Bronchial epithelial cell (primary cell): ENCODE measurements around the gene GPALPP1. TPM values are rescaled to one million over a fixed set of nuclear protein-coding genes. Genes with fewer than 3 reads are reported as not detected.

Experiments
- DNase-seq: peaks from one replicate; pipeline ENCODE4 v3.0.0-alpha.2; 2010; ENCODE audit warnings: low read depth
- FAIRE-seq: peaks from 2 replicates; lab custom pipeline; 2011; peaks lifted over from hg19 to GRCh38; lab: Jason Lieb, UNC
- H3K27me3 ChIP-seq: 2 replicates; pipeline ENCODE4 v1.5.1; 2011; ENCODE audit warnings: low read length; ENCODE audit not compliant: control insufficient read depth, insufficient read depth
- H3K36me3 ChIP-seq: 2 replicates; pipeline ENCODE4 v1.5.1; 2011; ENCODE audit warnings: low read length; ENCODE audit not compliant: control insufficient read depth, insufficient read depth
- H3K4me3 ChIP-seq: 2 replicates; pipeline ENCODE4 v1.5.1; 2011; ENCODE audit warnings: mild to moderate bottlenecking, low read depth, low read length, control low read depth
- total RNA-seq: library from RNA; depleted of rRNA; stranded (reverse); fragments of >200 nt; gene quantifications from 2 replicates; pipeline ENCODE4 v1.2.1, GENCODE V29; 2014
- TF ChIP-seq, protein P1 (sequence below): IDR thresholded peaks from 2 replicates; pipeline ENCODE4 v1.5.1; 2011; ENCODE audit warnings: mild to moderate bottlenecking, moderate library complexity, low read length, control low read depth, inconsistent platforms; ENCODE audit not compliant: insufficient read depth, severe bottlenecking

GPALPP1 gene
- total RNA-seq, 1 donor from 2014 or later: 16.1 TPM

DNA sequence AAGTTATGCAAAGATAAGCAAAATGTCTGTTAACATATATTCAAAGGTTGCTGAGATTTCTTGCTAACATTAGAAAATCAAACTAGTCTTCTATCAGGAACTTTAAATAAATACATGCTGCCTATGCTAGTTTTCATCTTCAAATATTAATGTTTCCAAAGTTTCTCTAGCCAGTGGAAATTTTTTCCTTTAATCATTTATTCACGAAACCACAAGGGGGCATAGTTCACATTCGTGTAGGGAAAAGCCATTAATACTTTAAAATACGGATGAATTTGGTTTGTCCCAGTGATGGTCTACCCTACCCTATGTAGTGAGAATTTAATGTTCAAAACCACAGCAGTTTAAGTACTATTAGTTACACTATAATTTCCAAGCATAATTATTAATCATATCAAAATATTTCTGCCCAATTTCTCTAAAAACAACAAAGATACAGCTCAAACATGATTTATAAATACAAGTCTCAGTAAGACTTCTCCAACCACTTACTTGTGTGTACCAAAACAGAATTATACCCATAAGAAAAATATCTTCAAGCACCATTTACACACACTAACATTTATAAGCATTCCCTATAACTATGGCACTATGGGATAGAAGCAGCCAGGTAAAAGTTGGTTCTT is 16.3 kb upstream of the GPALPP1 start:
- FAIRE-seq (no peak), DNase-seq (peak; percentile 30)
- TF ChIP-seq, protein P1, sequence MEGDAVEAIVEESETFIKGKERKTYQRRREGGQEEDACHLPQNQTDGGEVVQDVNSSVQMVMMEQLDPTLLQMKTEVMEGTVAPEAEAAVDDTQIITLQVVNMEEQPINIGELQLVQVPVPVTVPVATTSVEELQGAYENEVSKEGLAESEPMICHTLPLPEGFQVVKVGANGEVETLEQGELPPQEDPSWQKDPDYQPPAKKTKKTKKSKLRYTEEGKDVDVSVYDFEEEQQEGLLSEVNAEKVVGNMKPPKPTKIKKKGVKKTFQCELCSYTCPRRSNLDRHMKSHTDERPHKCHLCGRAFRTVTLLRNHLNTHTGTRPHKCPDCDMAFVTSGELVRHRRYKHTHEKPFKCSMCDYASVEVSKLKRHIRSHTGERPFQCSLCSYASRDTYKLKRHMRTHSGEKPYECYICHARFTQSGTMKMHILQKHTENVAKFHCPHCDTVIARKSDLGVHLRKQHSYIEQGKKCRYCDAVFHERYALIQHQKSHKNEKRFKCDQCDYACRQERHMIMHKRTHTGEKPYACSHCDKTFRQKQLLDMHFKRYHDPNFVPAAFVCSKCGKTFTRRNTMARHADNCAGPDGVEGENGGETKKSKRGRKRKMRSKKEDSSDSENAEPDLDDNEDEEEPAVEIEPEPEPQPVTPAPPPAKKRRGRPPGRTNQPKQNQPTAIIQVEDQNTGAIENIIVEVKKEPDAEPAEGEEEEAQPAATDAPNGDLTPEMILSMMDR: peak; percentile 30
- H3K36me3 ChIP-seq: peaks cover 1% of the 10 kb centered on the region
- H3K27me3 ChIP-seq: no peaks in the 10 kb centered on the region
- no peak overlapping the region for H3K4me3 ChIP-seq

DNA sequence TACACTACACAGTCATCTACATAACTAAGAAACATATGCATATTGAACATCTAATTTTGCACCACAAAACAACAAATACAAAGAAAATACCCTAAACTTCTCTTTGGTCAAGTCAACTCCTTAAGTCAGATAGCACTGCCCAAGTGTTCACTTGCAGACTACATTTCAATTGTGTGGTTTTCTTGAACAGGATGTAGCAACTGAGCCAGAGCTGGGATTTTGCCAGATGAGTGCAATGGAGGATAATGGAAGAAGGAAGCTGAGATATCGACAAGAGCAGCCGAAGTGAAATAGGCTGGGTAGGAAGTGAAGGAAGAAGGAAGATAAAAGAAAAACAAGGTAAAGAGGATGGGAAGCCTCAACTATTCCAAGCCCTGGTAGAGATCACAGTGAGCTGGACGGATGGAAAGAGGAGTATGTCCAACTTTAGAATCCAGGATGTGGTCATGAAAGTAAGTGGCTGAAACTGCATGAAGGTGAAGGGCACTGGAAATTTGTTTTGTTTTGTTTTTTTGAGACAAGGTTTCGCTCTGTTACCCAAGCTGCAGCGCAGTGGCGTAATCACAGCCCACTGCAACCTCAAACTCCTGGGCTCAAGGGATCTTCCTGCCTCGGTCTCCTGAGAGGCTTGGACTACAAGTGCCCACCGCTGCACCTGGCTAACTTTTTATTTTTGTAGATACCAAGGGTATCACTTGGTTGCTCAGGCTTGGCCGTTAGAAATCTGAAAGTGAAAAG is 15.1 kb upstream of the GPALPP1 start:
- peaks cover 2% of the 10 kb centered on the region for H3K36me3 ChIP-seq
- FAIRE-seq (no peak), DNase-seq (peak; percentile 38)

DNA sequence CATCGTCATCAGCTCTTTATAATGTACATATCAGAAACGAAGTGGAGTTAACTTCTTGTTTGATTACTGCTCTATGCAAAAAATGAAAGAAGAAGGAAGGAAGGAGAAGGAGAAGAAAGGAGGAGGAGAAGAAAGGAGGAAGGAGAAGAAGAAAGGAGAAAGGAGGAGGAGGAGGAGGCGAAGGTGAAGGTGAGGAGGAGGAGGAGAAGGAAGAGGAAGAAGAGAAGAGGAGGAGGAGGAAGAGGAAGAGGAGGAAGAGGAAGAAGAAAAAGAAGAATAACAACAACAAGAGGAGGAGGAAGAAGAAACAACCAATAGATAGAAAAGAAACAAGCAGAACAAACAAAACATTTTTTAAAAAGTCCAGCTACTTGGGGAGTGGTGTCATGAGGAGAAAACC is 13.1 kb upstream of the GPALPP1 start:
- H3K27me3 ChIP-seq: no peaks in the 10 kb centered on the region
- H3K36me3 ChIP-seq: peaks cover 6% of the 10 kb centered on the region
- H3K4me3 ChIP-seq: no peak overlapping the region
- no peak for FAIRE-seq
- TF ChIP-seq, protein P1: no peak
- DNase-seq: no peak

More for the DNA sequence above, 15.1 kb upstream of the GPALPP1 start:
- H3K4me3 ChIP-seq: no peak overlapping the region
- TF ChIP-seq, protein P1: no peak
- H3K27me3 ChIP-seq: no peaks in the 10 kb centered on the region

DNA sequence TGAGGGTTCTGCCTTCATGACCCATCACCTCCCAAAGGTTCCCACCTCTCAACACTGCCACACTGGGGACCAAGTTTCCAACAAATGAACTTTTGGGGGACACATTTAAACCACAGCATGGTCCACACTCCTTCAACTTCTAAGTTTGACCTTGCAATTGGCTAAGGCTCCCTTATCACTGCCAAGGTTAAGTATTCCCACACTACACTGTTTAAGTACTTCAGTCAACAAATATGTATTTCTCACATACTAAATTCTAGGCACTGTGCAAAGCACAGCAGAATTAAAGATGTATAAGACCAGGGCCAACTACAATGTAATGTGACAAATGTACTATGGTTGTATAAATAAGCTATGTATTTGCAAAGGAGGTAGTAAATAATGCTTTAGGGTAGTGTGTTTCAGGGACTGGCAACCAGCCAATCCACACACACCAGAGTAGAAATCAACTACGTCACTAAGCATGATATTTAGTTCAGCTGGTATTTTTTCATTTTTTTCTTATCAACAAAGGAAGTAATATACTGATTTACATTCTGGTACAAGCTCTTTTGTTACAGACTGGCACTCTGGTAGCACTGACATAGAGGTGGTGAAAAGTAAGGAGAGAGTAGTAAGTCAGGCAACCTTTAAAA is 12.3 kb upstream of the GPALPP1 start:
- Histone ChIP-seq H3K27me3 (no peaks in the 10 kb centered on the region), H3K36me3 (peaks cover 6% of the 10 kb centered on the region), H3K4me3 (no peak overlapping the region)
- TF ChIP-seq, protein P1: no peak
- DNase-seq (no peak), FAIRE-seq (no peak)

DNA sequence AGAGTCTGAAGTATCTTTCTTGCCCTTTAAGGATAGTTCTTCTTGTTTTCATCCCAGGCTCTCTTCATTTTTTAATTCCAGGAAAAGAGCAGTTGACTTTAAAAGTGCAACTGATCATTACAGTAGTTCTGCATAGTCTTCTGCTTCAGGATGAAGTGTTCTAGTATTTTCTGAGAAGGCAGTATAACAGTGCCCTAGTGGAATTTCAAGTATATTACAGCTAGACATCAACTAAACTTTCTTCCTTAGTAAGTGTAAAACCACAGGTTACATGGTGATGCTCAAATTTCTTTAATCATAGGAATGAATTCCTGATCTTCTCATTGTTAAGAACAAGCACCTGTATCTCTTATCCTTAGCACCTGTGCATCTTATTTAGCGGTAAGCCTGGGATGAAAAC is 11.0 kb upstream of the GPALPP1 start:
- FAIRE-seq (no peak), DNase-seq (no peak)
- Histone ChIP-seq H3K4me3 (no peak overlapping the region), H3K36me3 (peaks cover 6% of the 10 kb centered on the region), H3K27me3 (no peaks in the 10 kb centered on the region)
- TF ChIP-seq, protein P1: no peak
